Lung (tissue), 12 donors: ENCODE measurements around the gene NEU4. TPM values are rescaled to one million over a fixed set of nuclear protein-coding genes. Genes with fewer than 3 reads are reported as not detected.

Source experiments
- ATAC-seq: fragments of 200-7000 bp; cut with Tn5 transposase; one replicate; pipeline ENCODE4 v1.9.1; 2020; ENCODE audit warnings: moderate number of reproducible peaks; ENCODE audit not compliant: insufficient read depth, low FRiP score
- DNase-seq, 3 donors: peaks; one replicate each; pipeline ENCODE4 v3.0.0-alpha.2; 2013 to 2017
- H3K27ac ChIP-seq, 2 donors: one replicate each; pipeline ENCODE4 v1.5.1; 2013; ENCODE audit warnings: mild to moderate bottlenecking in 2 of 2, moderate library complexity in 2 of 2, control low read depth in 1 of 2, inconsistent platforms in 1 of 2, low read depth in 1 of 2, low read length in 1 of 2
- H3K27me3 ChIP-seq, 3 donors: one replicate each; pipeline ENCODE4 v1.5.1; 2013; ENCODE audit warnings: low read length in 2 of 3; ENCODE audit not compliant: control insufficient read depth in 3 of 3, insufficient read depth in 3 of 3
- H3K36me3 ChIP-seq, 4 donors: one replicate each; pipeline ENCODE4 v1.5.1; 2013; ENCODE audit warnings: low read length in 4 of 4, mild to moderate bottlenecking in 1 of 4, moderate library complexity in 1 of 4; ENCODE audit not compliant: control insufficient read depth in 4 of 4, insufficient read depth in 4 of 4
- H3K4me1 ChIP-seq, 5 donors: one replicate each; pipeline ENCODE4 v1.5.1; 2013; ENCODE audit warnings: low read length in 5 of 5, mild to moderate bottlenecking in 2 of 5, moderate library complexity in 1 of 5; ENCODE audit not compliant: control insufficient read depth in 5 of 5, insufficient read depth in 5 of 5
- H3K4me3 ChIP-seq: one replicate; pipeline ENCODE4 v1.5.1; 2013; ENCODE audit warnings: mild to moderate bottlenecking, control low read depth, moderate library complexity
- H3K9ac ChIP-seq, 2 donors: one replicate each; pipeline ENCODE4 v1.5.1; 2013; ENCODE audit warnings: low read length in 2 of 2, control low read depth in 1 of 2; ENCODE audit not compliant: insufficient read depth in 1 of 2
- H3K9me3 ChIP-seq, 4 donors: one replicate each; pipeline ENCODE4 v1.5.1; 2013; ENCODE audit warnings: low read length in 3 of 4, mild to moderate bottlenecking in 1 of 4, moderate library complexity in 1 of 4; ENCODE audit not compliant: control insufficient read depth in 4 of 4, insufficient read depth in 3 of 4
- WGBS, 2 donors: extraction: QIAGEN DNeasy Blood & Tissue Kit; methylation state at CpG; one replicate each; pipeline ENCODE4 v1.1.7; 2013; 5-methylcytosine and 5-hydroxymethylcytosine counted together
- polyA plus RNA-seq, 2 donors: library from polyadenylated mRNA; stranded (reverse); fragments of 200-250 nt; gene quantifications; one replicate each; pipeline ENCODE4 v1.2.1, GENCODE V29; 2013
- total RNA-seq, 2 donors: library from RNA; depleted of rRNA in 1 of 2; stranded (reverse); fragments of >200 nt in 1 of 2; gene quantifications; one replicate each; pipeline ENCODE4 v1.2.1, GENCODE V29; 2014 to 2021
- TF ChIP-seq, protein P1 (sequence below): IDR thresholded peaks from 2 replicates; pipeline ENCODE4 v1.5.1; 2012; ENCODE audit warnings: mild to moderate bottlenecking; ENCODE audit errors: control extremely low read depth, extremely low read depth
- donor health status: control.
- donor health status: control.
- donor health status: Bipolar disorder and iron deficiency.
- donor health status: healthy.
- donor health status: DM: yes; HTN: yes; CAD: no.

NEU4 gene
- total and polyA plus RNA-seq, 4 donors = 0.26 to 0.59 (median 0.35) TPM

DNA sequence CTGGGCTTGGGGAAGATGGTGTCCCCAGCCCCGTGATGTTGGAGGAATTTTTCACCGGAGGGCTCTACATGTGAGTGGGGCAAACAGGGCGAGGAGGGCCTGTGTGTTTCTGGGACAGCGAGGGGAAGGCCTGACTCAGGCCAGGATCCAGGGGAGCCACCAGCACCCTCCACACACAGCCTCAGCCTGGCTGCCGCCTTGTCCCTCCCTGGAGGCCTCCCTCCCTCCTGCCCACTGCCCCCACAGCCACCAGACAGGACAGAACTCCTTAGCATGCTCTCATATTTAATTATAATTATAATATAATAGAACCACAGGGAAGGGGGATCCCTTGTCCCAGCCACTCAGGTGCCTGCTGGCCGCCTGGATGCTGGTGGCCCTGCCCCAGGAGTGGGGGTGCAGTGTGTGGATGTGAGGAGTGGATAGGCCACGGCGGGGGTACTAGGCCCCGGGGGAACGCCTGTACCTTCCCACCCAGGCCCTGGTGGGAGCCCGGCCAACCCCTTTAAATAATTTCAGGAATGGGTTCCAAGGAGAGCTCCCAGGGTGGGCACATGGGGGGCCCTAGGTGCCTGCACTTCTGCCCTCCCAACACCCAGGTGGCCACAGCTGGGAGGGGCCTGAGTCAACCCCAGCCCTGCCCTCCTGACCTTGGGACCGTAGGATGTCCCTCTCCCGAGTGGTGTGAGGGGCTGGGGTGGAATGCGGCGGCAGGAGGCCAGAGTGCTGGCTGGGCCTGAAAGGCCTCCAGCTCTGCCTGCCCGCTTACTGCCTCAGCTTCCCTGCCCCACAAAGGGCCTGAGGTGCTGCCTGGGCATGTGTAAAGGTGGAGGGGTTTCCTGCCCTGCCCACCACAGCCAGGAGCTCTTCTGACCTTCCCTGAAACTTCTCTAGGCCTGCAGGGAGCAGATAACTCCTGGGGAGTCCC, 40.9 kb downstream of the NEU4 start:
- TF ChIP-seq, protein P1, sequence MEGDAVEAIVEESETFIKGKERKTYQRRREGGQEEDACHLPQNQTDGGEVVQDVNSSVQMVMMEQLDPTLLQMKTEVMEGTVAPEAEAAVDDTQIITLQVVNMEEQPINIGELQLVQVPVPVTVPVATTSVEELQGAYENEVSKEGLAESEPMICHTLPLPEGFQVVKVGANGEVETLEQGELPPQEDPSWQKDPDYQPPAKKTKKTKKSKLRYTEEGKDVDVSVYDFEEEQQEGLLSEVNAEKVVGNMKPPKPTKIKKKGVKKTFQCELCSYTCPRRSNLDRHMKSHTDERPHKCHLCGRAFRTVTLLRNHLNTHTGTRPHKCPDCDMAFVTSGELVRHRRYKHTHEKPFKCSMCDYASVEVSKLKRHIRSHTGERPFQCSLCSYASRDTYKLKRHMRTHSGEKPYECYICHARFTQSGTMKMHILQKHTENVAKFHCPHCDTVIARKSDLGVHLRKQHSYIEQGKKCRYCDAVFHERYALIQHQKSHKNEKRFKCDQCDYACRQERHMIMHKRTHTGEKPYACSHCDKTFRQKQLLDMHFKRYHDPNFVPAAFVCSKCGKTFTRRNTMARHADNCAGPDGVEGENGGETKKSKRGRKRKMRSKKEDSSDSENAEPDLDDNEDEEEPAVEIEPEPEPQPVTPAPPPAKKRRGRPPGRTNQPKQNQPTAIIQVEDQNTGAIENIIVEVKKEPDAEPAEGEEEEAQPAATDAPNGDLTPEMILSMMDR = no peak
- H3K4me1 ChIP-seq = peaks cover 0 to 7% (median 0%) of the 10 kb centered on the region in 5 donors
- H3K36me3 ChIP-seq = no peaks in the 10 kb centered on the region
- WGBS, 2 donors = 89 to 90% methylated on average over 13 to 16 of the region's 16 CpGs
- ATAC-seq = no peak
- H3K9ac ChIP-seq = no peak overlapping the region
- no peak overlapping the region for H3K27ac ChIP-seq
- H3K9me3 ChIP-seq = no peaks in the 10 kb centered on the region
- peaks cover 4 to 7% (median 5%) of the 10 kb centered on the region in 3 donors for H3K27me3 ChIP-seq
- no peak overlapping the region for H3K4me3 ChIP-seq
- no peak for DNase-seq

DNA sequence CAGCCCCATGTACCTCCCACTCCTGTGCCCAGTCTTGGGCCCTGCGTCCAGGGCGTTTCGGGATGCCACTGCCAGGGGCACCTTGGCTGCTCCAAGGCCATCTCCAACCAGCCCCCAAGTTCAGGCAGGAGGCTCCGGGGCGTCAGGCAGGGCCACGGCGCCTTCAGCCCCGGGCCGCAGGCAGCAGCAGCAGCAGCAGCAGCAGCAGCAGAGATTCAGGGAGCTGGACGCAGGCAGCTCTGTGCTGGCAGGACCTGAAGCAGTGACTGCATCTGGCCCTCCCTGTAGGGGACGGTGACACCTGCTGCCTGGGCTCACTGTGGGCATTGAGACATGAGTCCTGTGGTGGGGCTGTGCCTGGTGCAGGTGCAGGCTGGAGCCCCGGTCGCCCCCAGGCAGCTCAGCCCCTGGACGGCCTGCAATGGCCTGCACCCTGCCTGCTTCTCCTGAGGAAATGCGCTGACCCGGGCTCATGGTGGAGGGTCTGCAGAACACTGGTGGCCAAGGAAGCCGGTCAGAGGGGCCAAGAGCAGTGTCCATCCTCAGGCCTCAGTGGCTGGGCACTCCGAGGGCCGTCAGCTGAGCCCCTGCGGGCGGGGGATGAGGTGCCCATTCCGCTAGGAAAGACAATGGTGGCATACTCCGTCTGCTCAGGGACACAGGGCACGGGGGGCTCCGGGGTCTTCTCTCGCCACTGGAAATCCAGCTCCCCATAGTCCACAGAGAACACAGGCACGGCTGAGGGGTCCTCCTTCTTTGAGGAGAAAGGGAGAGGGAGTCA, 41.7 kb downstream of the NEU4 start:
- no peaks in the 10 kb centered on the region for H3K9me3 ChIP-seq
- no peak overlapping the region for H3K27ac ChIP-seq
- DNase-seq = peak in 1 of 3 donors; percentile 11
- peaks cover 0 to 5% (median 0%) of the 10 kb centered on the region in 5 donors for H3K4me1 ChIP-seq
- no peak for ATAC-seq
- WGBS, 2 donors = 91 to 92% methylated on average over 27 of the region's 27 CpGs
- H3K36me3 ChIP-seq = no peaks in the 10 kb centered on the region
- no peak overlapping the region for H3K4me3 ChIP-seq
- no peak overlapping the region for H3K9ac ChIP-seq
- H3K27me3 ChIP-seq = peaks cover 0 to 5% (median 4%) of the 10 kb centered on the region in 3 donors
- TF ChIP-seq, protein P1 = no peak

DNA sequence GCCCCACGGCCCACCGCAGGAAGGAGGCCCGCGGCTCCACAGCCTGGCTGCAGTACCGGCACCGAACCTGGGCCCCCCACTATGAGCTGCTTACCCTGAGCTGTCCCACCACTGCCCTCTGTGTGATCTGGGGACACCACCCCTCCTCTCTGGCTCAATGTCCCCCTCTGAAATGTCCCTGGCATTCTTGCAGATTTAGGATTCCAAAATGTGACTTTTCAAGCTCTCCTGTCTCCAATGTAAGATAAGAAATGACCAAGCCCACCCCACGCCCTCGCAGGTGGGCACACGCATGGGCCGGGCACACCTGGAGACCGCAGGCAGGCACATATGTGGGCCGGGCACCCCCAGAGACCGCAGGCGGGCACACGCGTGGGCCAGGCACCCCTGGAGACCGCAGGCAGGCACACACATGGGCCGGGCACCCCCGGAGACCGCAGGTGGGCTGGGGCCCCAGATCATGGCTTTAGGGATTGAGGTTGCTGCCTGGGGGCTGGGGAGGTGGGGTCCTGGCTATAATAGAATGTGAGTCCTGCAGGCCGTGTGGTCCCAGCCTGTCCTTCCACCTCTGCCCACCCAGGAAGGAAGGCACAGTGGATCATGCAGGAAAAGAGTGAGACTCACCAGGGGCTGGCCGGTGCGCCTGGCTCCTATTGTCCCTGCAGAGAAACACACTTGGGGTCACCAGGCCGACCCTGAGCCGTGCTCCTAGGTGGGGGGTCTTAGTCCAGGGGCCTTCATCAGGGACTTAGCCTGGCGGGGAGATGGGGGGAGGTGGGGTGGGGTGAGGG, 42.5 kb downstream of the NEU4 start:
- no peak for ATAC-seq
- Histone ChIP-seq H3K27me3 (peaks cover 0 to 5% (median 0%) of the 10 kb centered on the region in 3 donors), H3K4me1 (peaks cover 0 to 5% (median 0%) of the 10 kb centered on the region in 5 donors), H3K9me3 (no peaks in the 10 kb centered on the region), H3K27ac (no peak overlapping the region), H3K36me3 (no peaks in the 10 kb centered on the region), H3K9ac (no peak overlapping the region), H3K4me3 (no peak overlapping the region)
- TF ChIP-seq, protein P1 = no peak
- 92 to 95% methylated on average over 26 of the region's 26 CpGs for WGBS, 2 donors
- DNase-seq = peak in 1 of 3 donors; percentile 10
